ENCODE results near the gene LIPC. TPM values are rescaled to one million over a fixed set of nuclear protein-coding genes. Genes with fewer than 3 reads are reported as not detected.

LIPC gene
- total and polyA plus RNA-seq, 2 experiments from 2014 or later = not detected

DNA sequence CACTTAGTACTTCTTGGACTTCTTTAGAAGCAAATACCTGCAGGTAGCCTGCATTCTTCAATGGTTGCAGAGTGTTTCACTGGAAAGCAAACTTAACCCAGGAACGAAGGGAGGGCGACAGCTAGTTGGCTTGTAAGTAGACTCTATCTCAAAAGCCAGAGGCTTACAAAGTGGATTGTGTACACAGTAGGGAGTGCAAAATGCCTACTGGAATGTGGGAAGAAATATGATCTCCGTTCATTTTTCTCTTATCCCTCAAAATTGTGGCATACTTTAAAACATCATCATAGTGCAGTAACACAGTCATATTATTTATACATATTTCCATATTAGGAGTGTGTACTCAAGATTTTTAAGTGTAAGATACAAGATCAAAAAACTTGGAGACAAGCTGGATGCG is 155.7 kb downstream of the LIPC start:
- TF ChIP-seq, protein P1, sequence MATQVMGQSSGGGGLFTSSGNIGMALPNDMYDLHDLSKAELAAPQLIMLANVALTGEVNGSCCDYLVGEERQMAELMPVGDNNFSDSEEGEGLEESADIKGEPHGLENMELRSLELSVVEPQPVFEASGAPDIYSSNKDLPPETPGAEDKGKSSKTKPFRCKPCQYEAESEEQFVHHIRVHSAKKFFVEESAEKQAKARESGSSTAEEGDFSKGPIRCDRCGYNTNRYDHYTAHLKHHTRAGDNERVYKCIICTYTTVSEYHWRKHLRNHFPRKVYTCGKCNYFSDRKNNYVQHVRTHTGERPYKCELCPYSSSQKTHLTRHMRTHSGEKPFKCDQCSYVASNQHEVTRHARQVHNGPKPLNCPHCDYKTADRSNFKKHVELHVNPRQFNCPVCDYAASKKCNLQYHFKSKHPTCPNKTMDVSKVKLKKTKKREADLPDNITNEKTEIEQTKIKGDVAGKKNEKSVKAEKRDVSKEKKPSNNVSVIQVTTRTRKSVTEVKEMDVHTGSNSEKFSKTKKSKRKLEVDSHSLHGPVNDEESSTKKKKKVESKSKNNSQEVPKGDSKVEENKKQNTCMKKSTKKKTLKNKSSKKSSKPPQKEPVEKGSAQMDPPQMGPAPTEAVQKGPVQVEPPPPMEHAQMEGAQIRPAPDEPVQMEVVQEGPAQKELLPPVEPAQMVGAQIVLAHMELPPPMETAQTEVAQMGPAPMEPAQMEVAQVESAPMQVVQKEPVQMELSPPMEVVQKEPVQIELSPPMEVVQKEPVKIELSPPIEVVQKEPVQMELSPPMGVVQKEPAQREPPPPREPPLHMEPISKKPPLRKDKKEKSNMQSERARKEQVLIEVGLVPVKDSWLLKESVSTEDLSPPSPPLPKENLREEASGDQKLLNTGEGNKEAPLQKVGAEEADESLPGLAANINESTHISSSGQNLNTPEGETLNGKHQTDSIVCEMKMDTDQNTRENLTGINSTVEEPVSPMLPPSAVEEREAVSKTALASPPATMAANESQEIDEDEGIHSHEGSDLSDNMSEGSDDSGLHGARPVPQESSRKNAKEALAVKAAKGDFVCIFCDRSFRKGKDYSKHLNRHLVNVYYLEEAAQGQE (IDR thresholded peaks at IDR 0.05; ENCODE audit: unreplicated experiment) = no peak
- TF ChIP-seq, protein P2, sequence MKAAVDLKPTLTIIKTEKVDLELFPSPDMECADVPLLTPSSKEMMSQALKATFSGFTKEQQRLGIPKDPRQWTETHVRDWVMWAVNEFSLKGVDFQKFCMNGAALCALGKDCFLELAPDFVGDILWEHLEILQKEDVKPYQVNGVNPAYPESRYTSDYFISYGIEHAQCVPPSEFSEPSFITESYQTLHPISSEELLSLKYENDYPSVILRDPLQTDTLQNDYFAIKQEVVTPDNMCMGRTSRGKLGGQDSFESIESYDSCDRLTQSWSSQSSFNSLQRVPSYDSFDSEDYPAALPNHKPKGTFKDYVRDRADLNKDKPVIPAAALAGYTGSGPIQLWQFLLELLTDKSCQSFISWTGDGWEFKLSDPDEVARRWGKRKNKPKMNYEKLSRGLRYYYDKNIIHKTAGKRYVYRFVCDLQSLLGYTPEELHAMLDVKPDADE (IDR thresholded peaks at IDR 0.05) = no peak
- TF ChIP-seq ZNF331 (CRISPR knock-in tag; IDR thresholded peaks at IDR 0.05; ENCODE audit: low read depth) (no peak), ZNF114 (CRISPR knock-in tag; IDR thresholded peaks at IDR 0.05) (no peak), STAT1 (IDR thresholded peaks at IDR 0.05; ENCODE audit: unreplicated experiment) (no peak), CREB1 (CRISPR knock-in tag; IDR thresholded peaks at IDR 0.05; ENCODE audit: low read depth) (no peak), NANOG (IDR thresholded peaks at IDR 0.05; ENCODE audit: borderline replicate concordance) (no peak), JUNB (IDR thresholded peaks at IDR 0.05; ENCODE audit: unreplicated experiment) (no peak)
- TF ChIP-seq, protein P3, sequence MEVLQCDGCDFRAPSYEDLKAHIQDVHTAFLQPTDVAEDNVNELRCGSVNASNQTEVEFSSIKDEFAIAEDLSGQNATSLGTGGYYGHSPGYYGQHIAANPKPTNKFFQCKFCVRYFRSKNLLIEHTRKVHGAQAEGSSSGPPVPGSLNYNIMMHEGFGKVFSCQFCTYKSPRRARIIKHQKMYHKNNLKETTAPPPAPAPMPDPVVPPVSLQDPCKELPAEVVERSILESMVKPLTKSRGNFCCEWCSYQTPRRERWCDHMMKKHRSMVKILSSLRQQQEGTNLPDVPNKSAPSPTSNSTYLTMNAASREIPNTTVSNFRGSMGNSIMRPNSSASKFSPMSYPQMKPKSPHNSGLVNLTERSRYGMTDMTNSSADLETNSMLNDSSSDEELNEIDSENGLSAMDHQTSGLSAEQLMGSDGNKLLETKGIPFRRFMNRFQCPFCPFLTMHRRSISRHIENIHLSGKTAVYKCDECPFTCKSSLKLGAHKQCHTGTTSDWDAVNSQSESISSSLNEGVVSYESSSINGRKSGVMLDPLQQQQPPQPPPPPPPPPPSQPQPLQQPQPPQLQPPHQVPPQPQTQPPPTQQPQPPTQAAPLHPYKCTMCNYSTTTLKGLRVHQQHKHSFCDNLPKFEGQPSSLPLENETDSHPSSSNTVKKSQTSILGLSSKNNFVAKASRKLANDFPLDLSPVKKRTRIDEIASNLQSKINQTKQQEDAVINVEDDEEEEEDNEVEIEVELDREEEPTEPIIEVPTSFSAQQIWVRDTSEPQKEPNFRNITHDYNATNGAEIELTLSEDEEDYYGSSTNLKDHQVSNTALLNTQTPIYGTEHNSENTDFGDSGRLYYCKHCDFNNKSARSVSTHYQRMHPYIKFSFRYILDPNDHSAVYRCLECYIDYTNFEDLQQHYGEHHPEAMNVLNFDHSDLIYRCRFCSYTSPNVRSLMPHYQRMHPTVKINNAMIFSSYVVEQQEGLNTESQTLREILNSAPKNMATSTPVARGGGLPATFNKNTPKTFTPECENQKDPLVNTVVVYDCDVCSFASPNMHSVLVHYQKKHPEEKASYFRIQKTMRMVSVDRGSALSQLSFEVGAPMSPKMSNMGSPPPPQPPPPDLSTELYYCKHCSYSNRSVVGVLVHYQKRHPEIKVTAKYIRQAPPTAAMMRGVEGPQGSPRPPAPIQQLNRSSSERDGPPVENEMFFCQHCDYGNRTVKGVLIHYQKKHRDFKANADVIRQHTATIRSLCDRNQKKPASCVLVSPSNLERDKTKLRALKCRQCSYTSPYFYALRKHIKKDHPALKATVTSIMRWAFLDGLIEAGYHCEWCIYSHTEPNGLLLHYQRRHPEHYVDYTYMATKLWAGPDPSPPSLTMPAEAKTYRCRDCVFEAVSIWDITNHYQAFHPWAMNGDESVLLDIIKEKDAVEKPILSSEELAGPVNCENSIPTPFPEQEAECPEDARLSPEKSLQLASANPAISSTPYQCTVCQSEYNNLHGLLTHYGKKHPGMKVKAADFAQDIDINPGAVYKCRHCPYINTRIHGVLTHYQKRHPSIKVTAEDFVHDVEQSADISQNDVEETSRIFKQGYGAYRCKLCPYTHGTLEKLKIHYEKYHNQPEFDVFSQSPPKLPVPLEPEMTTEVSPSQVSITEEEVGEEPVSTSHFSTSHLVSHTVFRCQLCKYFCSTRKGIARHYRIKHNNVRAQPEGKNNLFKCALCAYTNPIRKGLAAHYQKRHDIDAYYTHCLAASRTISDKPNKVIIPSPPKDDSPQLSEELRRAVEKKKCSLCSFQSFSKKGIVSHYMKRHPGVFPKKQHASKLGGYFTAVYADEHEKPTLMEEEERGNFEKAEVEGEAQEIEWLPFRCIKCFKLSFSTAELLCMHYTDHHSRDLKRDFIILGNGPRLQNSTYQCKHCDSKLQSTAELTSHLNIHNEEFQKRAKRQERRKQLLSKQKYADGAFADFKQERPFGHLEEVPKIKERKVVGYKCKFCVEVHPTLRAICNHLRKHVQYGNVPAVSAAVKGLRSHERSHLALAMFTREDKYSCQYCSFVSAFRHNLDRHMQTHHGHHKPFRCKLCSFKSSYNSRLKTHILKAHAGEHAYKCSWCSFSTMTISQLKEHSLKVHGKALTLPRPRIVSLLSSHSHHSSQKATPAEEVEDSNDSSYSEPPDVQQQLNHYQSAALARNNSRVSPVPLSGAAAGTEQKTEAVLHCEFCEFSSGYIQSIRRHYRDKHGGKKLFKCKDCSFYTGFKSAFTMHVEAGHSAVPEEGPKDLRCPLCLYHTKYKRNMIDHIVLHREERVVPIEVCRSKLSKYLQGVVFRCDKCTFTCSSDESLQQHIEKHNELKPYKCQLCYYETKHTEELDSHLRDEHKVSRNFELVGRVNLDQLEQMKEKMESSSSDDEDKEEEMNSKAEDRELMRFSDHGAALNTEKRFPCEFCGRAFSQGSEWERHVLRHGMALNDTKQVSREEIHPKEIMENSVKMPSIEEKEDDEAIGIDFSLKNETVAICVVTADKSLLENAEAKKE (CRISPR knock-in tag; IDR thresholded peaks at IDR 0.05) = no peak
- TF ChIP-seq, protein P4, sequence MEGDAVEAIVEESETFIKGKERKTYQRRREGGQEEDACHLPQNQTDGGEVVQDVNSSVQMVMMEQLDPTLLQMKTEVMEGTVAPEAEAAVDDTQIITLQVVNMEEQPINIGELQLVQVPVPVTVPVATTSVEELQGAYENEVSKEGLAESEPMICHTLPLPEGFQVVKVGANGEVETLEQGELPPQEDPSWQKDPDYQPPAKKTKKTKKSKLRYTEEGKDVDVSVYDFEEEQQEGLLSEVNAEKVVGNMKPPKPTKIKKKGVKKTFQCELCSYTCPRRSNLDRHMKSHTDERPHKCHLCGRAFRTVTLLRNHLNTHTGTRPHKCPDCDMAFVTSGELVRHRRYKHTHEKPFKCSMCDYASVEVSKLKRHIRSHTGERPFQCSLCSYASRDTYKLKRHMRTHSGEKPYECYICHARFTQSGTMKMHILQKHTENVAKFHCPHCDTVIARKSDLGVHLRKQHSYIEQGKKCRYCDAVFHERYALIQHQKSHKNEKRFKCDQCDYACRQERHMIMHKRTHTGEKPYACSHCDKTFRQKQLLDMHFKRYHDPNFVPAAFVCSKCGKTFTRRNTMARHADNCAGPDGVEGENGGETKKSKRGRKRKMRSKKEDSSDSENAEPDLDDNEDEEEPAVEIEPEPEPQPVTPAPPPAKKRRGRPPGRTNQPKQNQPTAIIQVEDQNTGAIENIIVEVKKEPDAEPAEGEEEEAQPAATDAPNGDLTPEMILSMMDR (conservative IDR thresholded peaks at IDR 0.05; ENCODE audit: low read depth in 2 of 2) = no peak
- no peak overlapping the region for H3K4me2 ChIP-seq
- peaks cover 6% of the 10 kb centered on the region; the same call in 1 of the 3 replicates for H3K4me1 Mint-ChIP-seq
- H3K4me3 ChIP-seq = no peak overlapping the region
- no peaks in the 10 kb centered on the region for H3K27me3 ChIP-seq (ENCODE audit: insufficient read depth)
- no peaks in the 10 kb centered on the region for H3K9me2 ChIP-seq (ENCODE audit: insufficient read depth)
- no peaks in the 10 kb centered on the region for H3K4me1 ChIP-seq (ENCODE audit: insufficient read depth)
- H3K27ac Mint-ChIP-seq = no peak overlapping the region
- H3K79me2 ChIP-seq (replicated peaks; ENCODE audit: insufficient read depth) = no peaks in the 10 kb centered on the region
- H3K4me3 Mint-ChIP-seq = no peak overlapping the region
- H2AFZ ChIP-seq = no peak overlapping the region
- DNase-seq (ENCODE audit: low spot score) (no peak), ATAC-seq (no peak)
- H3F3A ChIP-seq (replicated peaks; ENCODE audit: low read depth) = no peaks in the 10 kb centered on the region
- no peaks in the 10 kb centered on the region for H4K20me1 ChIP-seq (replicated peaks; ENCODE audit: insufficient read depth)
- no peak overlapping the region for H3K27ac ChIP-seq (ENCODE audit: low read depth)
- no peaks in the 10 kb centered on the region for H3K36me3 Mint-ChIP-seq (ENCODE audit: low read depth)
- H3K9me3 Mint-ChIP-seq = no peaks in the 10 kb centered on the region; the same call in 2 of the 3 replicates
- H3K27me3 Mint-ChIP-seq (ENCODE audit: insufficient read depth, low read depth, poor library complexity) = peaks cover 3% of the 10 kb centered on the region
- no peaks in the 10 kb centered on the region for H3K36me3 ChIP-seq (ENCODE audit: insufficient read depth)
